GM21528 (cell line): Measurements from ENCODE around the gene ZCCHC7.
"Not testable (repeated sequence)": the region's sequence is repeated elsewhere in the genome, so short reads cannot be mapped to it uniquely, and the experiment has no call there.

ENCODE experiments used
- ATAC-seq: cut with Tn5 transposase; IDR thresholded peaks from one replicate; pipeline ENCODE4 v1.9.1; 2021; ENCODE audit warnings: mild to moderate bottlenecking, moderate library complexity; ENCODE audit not compliant: unreplicated experiment, low FRiP score

Gene ZCCHC7

GRCh38 chr9:37119360-37119759, 1.0 kb upstream of the ZCCHC7 start:
- ATAC-seq = no peak

- ATAC-seq = peak; percentile 32
Observed at GRCh38 chr9:37120843-37121335, 515 bp downstream of the ZCCHC7 start.

GRCh38 chr9:37121881-37122280, 1.5 kb downstream of the ZCCHC7 start:
- ATAC-seq = no peak

GRCh38 chr9:37126214-37126788, 5.9 kb downstream of the ZCCHC7 start:
- no peak for ATAC-seq

GRCh38 chr9:37127018-37127417, 6.6 kb downstream of the ZCCHC7 start:
- ATAC-seq = no peak

- ATAC-seq = no peak
Observed at GRCh38 chr9:37128051-37128450, 7.7 kb downstream of the ZCCHC7 start.

GRCh38 chr9:37134166-37134565, 13.8 kb downstream of the ZCCHC7 start:
- no peak for ATAC-seq

- no peak for ATAC-seq
Observed at GRCh38 chr9:37141015-37141414, 20.6 kb downstream of the ZCCHC7 start.

- no peak for ATAC-seq
Observed at GRCh38 chr9:37144762-37145161, 24.4 kb downstream of the ZCCHC7 start.

- ATAC-seq = no peak
Observed at GRCh38 chr9:37146410-37146809, 26.0 kb downstream of the ZCCHC7 start.

- no peak for ATAC-seq
Observed at GRCh38 chr9:37148181-37148580, 27.8 kb downstream of the ZCCHC7 start.

- ATAC-seq = no peak
Observed at GRCh38 chr9:37149666-37150308, 29.4 kb downstream of the ZCCHC7 start.

- no peak for ATAC-seq
Observed at GRCh38 chr9:37150415-37150814, 30.0 kb downstream of the ZCCHC7 start.

- no peak for ATAC-seq
Observed at GRCh38 chr9:37151812-37152211, 31.4 kb downstream of the ZCCHC7 start.

GRCh38 chr9:37152365-37152764, 32.0 kb downstream of the ZCCHC7 start:
- no peak for ATAC-seq

GRCh38 chr9:37155601-37156000, 35.2 kb downstream of the ZCCHC7 start:
- ATAC-seq = no peak

- no peak for ATAC-seq
Observed at GRCh38 chr9:37156205-37156604, 35.8 kb downstream of the ZCCHC7 start.

GRCh38 chr9:37156781-37157356, 36.5 kb downstream of the ZCCHC7 start:
- no peak for ATAC-seq

GRCh38 chr9:37157726-37158377, 37.5 kb downstream of the ZCCHC7 start:
- no peak for ATAC-seq

- ATAC-seq = no peak
Observed at GRCh38 chr9:37163299-37163698, 42.9 kb downstream of the ZCCHC7 start.

- not testable (repeated sequence) for ATAC-seq
Observed at GRCh38 chr9:37164335-37164734, 44.0 kb downstream of the ZCCHC7 start.
